22Rv1 (cell line): Measurements from ENCODE around the gene PLS1.

Source experiments
- H3K27ac ChIP-seq: fragments of 450-650 bp; 2 replicates; pipeline ENCODE4 v1.5.1; 2017
- CTCF ChIP-seq: fragments of 450-650 bp; IDR thresholded peaks from 2 replicates; pipeline ENCODE4 v1.5.1; 2017; ENCODE audit warnings: mild to moderate bottlenecking
- ZFX ChIP-seq: fragments of 450-650 bp; IDR thresholded peaks from 2 replicates; pipeline ENCODE4 v1.6.1; 2017; ENCODE audit warnings: antibody characterized with exemption, borderline replicate concordance

PLS1 gene

GRCh38 chr3:142651711-142652110 lies 55.5 kb downstream of the PLS1 start:
- TF ChIP-seq ZFX = no peak
- no peak for TF ChIP-seq CTCF

DNA sequence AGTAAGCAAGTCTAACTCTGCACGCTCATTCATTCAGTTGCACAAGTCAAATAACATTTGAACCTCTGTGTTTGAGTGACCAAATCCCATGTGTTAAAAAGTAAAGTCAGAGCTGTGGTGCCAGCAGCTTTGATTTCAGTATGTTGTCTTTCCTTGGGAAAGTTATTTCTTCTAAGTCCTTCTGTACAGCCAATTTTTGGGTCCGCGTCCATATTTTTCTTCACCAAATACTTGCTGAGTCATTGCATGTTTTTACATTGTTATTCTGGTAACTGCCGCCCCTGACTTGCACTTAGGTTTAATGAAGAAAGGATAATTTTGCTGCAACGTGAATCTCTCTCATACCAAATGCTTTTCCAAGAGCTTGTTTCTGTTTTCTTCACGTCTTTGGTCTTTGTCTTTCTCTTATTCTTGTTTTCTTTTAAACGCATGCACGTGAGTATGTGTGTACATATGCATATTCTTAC lies 56.7 kb downstream of the PLS1 start:
- TF ChIP-seq ZFX (no peak), CTCF (no peak)
- H3K27ac ChIP-seq = no peak overlapping the region

More at GRCh38 chr3:142651711-142652110, 55.5 kb downstream of the PLS1 start:
- H3K27ac ChIP-seq = no peak overlapping the region

DNA sequence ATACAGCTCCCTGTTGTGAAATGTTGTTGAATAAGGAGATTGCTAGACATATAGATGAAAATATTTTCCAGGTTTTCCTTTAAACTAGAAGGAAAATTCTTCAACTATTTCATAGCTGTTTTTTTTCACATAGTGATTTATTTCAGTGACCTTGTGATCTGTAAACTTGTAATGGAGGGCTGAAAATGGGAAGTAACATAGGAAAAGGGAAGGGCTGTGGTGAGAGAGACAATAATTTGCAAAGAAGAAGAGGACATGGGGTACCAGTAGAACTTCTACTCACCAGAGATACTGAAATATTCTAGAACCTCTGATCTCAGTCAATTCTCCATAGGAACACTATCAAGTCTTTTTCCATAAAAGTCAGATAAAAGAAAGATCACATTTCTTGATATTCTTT lies 60.4 kb downstream of the PLS1 start:
- TF ChIP-seq CTCF (no peak), ZFX (no peak)

DNA sequence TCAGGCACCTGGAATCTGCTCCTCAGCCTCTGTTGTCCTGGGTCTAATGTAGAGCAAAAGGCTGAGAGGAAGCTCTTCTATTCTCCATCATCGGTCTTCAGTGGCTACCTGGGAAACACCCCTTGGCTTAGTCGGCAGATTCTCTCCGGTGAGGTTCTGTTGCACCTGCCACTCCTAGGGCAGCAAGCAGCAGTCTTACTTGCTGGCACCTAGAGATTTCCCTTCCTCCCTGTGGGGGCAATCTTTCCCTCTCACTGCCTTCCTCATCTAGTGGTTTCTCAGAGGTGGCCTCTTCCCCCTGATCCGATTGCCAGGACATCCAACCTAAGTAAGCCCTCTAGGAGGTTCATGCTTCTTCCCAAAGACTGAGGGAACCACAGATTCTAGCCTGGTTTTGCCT lies 60.8 kb downstream of the PLS1 start:
- H3K27ac ChIP-seq = no peak overlapping the region
- TF ChIP-seq ZFX (no peak), CTCF (no peak)

More for the DNA sequence above, 60.4 kb downstream of the PLS1 start:
- H3K27ac ChIP-seq = no peak overlapping the region

GRCh38 chr3:142660383-142660782 lies 64.2 kb downstream of the PLS1 start:
- H3K27ac ChIP-seq = no peak overlapping the region
- no peak for TF ChIP-seq CTCF
- no peak for TF ChIP-seq ZFX

GRCh38 chr3:142660893-142661292 lies 64.7 kb downstream of the PLS1 start:
- H3K27ac ChIP-seq = no peak overlapping the region
- TF ChIP-seq ZFX = no peak
- TF ChIP-seq CTCF = no peak

GRCh38 chr3:142663865-142664264 lies 67.7 kb downstream of the PLS1 start:
- TF ChIP-seq ZFX (no peak), CTCF (no peak)
- no peak overlapping the region for H3K27ac ChIP-seq
